H1 (cell line): Measurements from ENCODE around the gene TENT4B. TPM values are rescaled to one million over a fixed set of nuclear protein-coding genes. Genes with fewer than 3 reads are reported as not detected.

Experiments used
- CTCF ChIA-PET: fragments of 300-600 bp; sonication (Branson Sonifier 250); formaldehyde crosslinking; loops from one replicate; lab custom pipeline; 2021; ENCODE audit not compliant: partially characterized antibody; lab: Charles Lee
- POLR2A ChIA-PET: fragments of 300-600 bp; sonication (Branson Sonifier 250); formaldehyde crosslinking; loops from one replicate; lab custom pipeline; 2021; ENCODE audit warnings: inconsistent platforms; ENCODE audit not compliant: partially characterized antibody; lab: Charles Lee
- DNase-seq, 2 experiments: peaks; one replicate each; pipeline versions ENCODE4 v3.0.0 to v3.0.0-alpha.2; 2010 to 2022; ENCODE audit warnings: low spot score in 2 of 2, low read depth in 1 of 2, mixed read lengths in 1 of 2
- FAIRE-seq: peaks from 2 replicates; lab custom pipeline; 2011; peaks lifted over from hg19 to GRCh38; lab: Jason Lieb, UNC
- H2AFZ ChIP-seq: 2 replicates; pipeline ENCODE4 v1.8.1; 2012; ENCODE audit warnings: low read length, inconsistent platforms
- H2AK5ac ChIP-seq: 2 replicates; pipeline ENCODE4 v1.6.1; 2013; ENCODE audit warnings: low read depth, low read length
- H2BK120ac ChIP-seq: replicated peaks from 2 replicates; pipeline ENCODE3; 2013; ENCODE audit warnings: low read depth, low read length, inconsistent platforms
- H2BK12ac ChIP-seq: 2 replicates; pipeline ENCODE4 v1.6.1; 2013; ENCODE audit warnings: low read depth, low read length
- H2BK15ac ChIP-seq: 2 replicates; pipeline ENCODE4 v1.6.1; 2013; ENCODE audit warnings: low read length
- H2BK20ac ChIP-seq: 2 replicates; pipeline ENCODE4 v1.6.1; 2013; ENCODE audit warnings: low read length
- H2BK5ac ChIP-seq: 2 replicates; pipeline ENCODE4 v1.6.1; 2013; ENCODE audit warnings: low read depth, low read length
- H3K14ac ChIP-seq: 2 replicates; pipeline ENCODE4 v1.6.1; 2013; ENCODE audit warnings: inconsistent platforms; ENCODE audit not compliant: insufficient read length
- H3K18ac ChIP-seq: 2 replicates; pipeline ENCODE4 v1.6.1; 2013; ENCODE audit warnings: low read length; ENCODE audit errors: extremely low read depth
- H3K23ac ChIP-seq: 2 replicates; pipeline ENCODE4 v1.6.1; 2013; ENCODE audit warnings: inconsistent platforms; ENCODE audit not compliant: insufficient read length
- H3K23me2 ChIP-seq: 2 replicates; pipeline ENCODE4 v1.6.1; 2013; ENCODE audit warnings: low read depth, low read length
- H3K27ac ChIP-seq: 2 replicates; pipeline ENCODE4 v1.6.1; 2011; ENCODE audit warnings: low read depth, low read length, inconsistent platforms
- H3K27me3 ChIP-seq, 4 experiments: replicated peaks in 1 of 4; 1 replicate in 1 of 4; 2 replicates in 3 of 4; pipeline versions ENCODE4 v1.6.1 to v1.8.1; 2011 to 2013; ENCODE audit warnings: low read length in 3 of 4, mild to moderate bottlenecking in 3 of 4, inconsistent platforms in 2 of 4, mixed read lengths in 2 of 4, moderate library complexity in 1 of 4; ENCODE audit not compliant: control insufficient read depth in 3 of 4, insufficient read depth in 3 of 4; ENCODE audit errors: extremely low read depth in 1 of 4
- H3K36me3 ChIP-seq, 4 experiments: 2 replicates each; pipeline versions ENCODE4 v1.6.1 to v1.8.1; 2011 to 2013; ENCODE audit warnings: mild to moderate bottlenecking in 4 of 4, low read length in 3 of 4, moderate library complexity in 2 of 4, control low read depth in 1 of 4, inconsistent platforms in 1 of 4; ENCODE audit not compliant: insufficient read depth in 4 of 4, control insufficient read depth in 2 of 4
- H3K4ac ChIP-seq: replicated peaks from 2 replicates; pipeline ENCODE3; 2013; ENCODE audit warnings: low read length, low read depth, mixed read lengths, inconsistent platforms; ENCODE audit not compliant: insufficient read length
- H3K4me1 ChIP-seq, 4 experiments: replicated peaks in 1 of 4; 1 replicate in 1 of 4; 2 replicates in 3 of 4; pipeline versions ENCODE4 v1.6.1 to v1.8.1; 2011 to 2013; ENCODE audit warnings: low read length in 3 of 4, inconsistent platforms in 2 of 4, mixed read lengths in 1 of 4; ENCODE audit not compliant: insufficient read depth in 4 of 4, control insufficient read depth in 3 of 4
- H3K4me2 ChIP-seq, 2 experiments: 2 replicates each; pipeline versions ENCODE4 v1.6.1 to v1.8.1; 2011 to 2013; ENCODE audit warnings: low read depth in 2 of 2, low read length in 2 of 2, control low read depth in 1 of 2, inconsistent platforms in 1 of 2, mild to moderate bottlenecking in 1 of 2; ENCODE audit not compliant: insufficient read depth in 1 of 2
- H3K4me3 ChIP-seq, 4 experiments: fragments of 200-600, 300-600 bp in 1 of 4; sonication (generic), shearing (Covaris generic), sonication (Bioruptor Twin) in 1 of 4; 2 replicates each; pipeline versions ENCODE4 v1.5.1 to v1.8.1; 2011 to 2016; ENCODE audit warnings: low read length in 4 of 4, low read depth in 3 of 4, control low read depth in 2 of 4, inconsistent platforms in 2 of 4, mild to moderate bottlenecking in 2 of 4, mixed read lengths in 1 of 4, moderate library complexity in 1 of 4; ENCODE audit not compliant: insufficient read depth in 2 of 4; ENCODE audit errors: extremely low read depth in 1 of 4
- H3K56ac ChIP-seq: replicated peaks from 2 replicates; pipeline ENCODE3; 2013; ENCODE audit warnings: low read depth, mild to moderate bottlenecking, mixed read lengths, low read length, inconsistent platforms; ENCODE audit not compliant: insufficient read length
- H3K79me1 ChIP-seq: 2 replicates; pipeline ENCODE4 v1.6.1; 2013; ENCODE audit warnings: low read depth, low read length, control low read depth
- H3K79me2 ChIP-seq, 2 experiments: 2 replicates each; pipeline versions ENCODE4 v1.6.1 to v1.8.1; 2012 to 2013; ENCODE audit warnings: low read length in 2 of 2, mild to moderate bottlenecking in 2 of 2, inconsistent platforms in 1 of 2; ENCODE audit not compliant: insufficient read depth in 2 of 2, control insufficient read depth in 1 of 2
- H3K9ac ChIP-seq, 4 experiments: replicated peaks in 1 of 4; 1 replicate in 1 of 4; 2 replicates in 3 of 4; pipeline versions ENCODE4 v1.6.1 to v1.8.1; 2011 to 2013; ENCODE audit warnings: low read depth in 3 of 4, low read length in 3 of 4, control low read depth in 2 of 4, mild to moderate bottlenecking in 2 of 4, moderate library complexity in 2 of 4, inconsistent platforms in 1 of 4; ENCODE audit errors: extremely low read depth in 1 of 4
- H3K9me3 ChIP-seq, 2 experiments: 2 replicates each; pipeline versions ENCODE4 v1.6.1 to v1.8.1; 2012 to 2013; ENCODE audit warnings: mild to moderate bottlenecking in 2 of 2, moderate library complexity in 2 of 2, control low read depth in 1 of 2, inconsistent platforms in 1 of 2, low read depth in 1 of 2, low read length in 1 of 2, mixed read lengths in 1 of 2; ENCODE audit not compliant: insufficient read depth in 2 of 2
- H4K20me1 ChIP-seq, 2 experiments: replicated peaks in 1 of 2; 2 replicates each; pipeline versions ENCODE3 to v1.8.1; 2011 to 2013; ENCODE audit warnings: inconsistent platforms in 2 of 2, low read length in 2 of 2, mild to moderate bottlenecking in 1 of 2; ENCODE audit not compliant: insufficient read depth in 2 of 2, control insufficient read depth in 1 of 2
- H4K5ac ChIP-seq: 2 replicates; pipeline ENCODE4 v1.6.1; 2013; ENCODE audit warnings: low read length, low read depth, mixed read lengths, inconsistent platforms; ENCODE audit not compliant: insufficient read length
- H4K8ac ChIP-seq: 2 replicates; pipeline ENCODE4 v1.8.0; 2013; ENCODE audit warnings: mild to moderate bottlenecking, moderate library complexity, low read length, inconsistent platforms; ENCODE audit not compliant: insufficient read depth; ENCODE audit errors: extremely low read depth
- H4K91ac ChIP-seq: replicated peaks from 2 replicates; pipeline ENCODE3; 2013; ENCODE audit warnings: low read length, mixed read lengths, inconsistent platforms; ENCODE audit not compliant: insufficient read length
- EGR1 ChIP-seq: IDR thresholded peaks from 2 replicates; pipeline ENCODE4 v1.6.1; 2011; ENCODE audit warnings: low read depth, low read length, borderline replicate concordance
- RAD21 ChIP-seq, 2 experiments: IDR thresholded peaks in 1 of 2; conservative IDR thresholded peaks in 1 of 2; 2 replicates each; pipeline ENCODE4 v1.6.1; 2011; ENCODE audit warnings: low read depth in 2 of 2, low read length in 2 of 2, improper control_type of control experiment in 1 of 2, inconsistent platforms in 1 of 2, mild to moderate bottlenecking in 1 of 2, moderate library complexity in 1 of 2
- WGBS, 2 experiments: shearing (Covaris generic) in 1 of 2; methylation state at CpG; one replicate each; pipeline versions ENCODE4 v1.1.6 to v1.1.7; 2013 to 2015; ENCODE audit warnings: low lambda C conversion rate in 2 of 2, mixed read lengths in 2 of 2, inconsistent platforms in 1 of 2, low coverage in 1 of 2, missing lambda C conversion rate in 1 of 2; ENCODE audit not compliant: insufficient replicate concordance in 2 of 2, insufficient coverage in 1 of 2, insufficient read length in 1 of 2; ENCODE audit errors: extremely low coverage in 1 of 2, missing lambda C conversion rate in 1 of 2; 5-methylcytosine and 5-hydroxymethylcytosine counted together
- polyA plus RNA-seq, 7 experiments: library from polyadenylated mRNA; depleted of rRNA in 3 of 7; stranded (reverse) in 5 of 7; unstranded in 2 of 7; fragments of >200 nt in 5 of 7; fragments of 200-250 nt in 2 of 7; gene quantifications; 1 replicate in 5 of 7; 2 replicates in 1 of 7; 4 replicates in 1 of 7; pipeline versions ENCODE4 v1.2.1 to v1.2.3, GENCODE V29; 2011 to 2013; ENCODE audit warnings: missing spikeins in 2 of 7, mixed read lengths in 2 of 7
- total RNA-seq: library from RNA; stranded (reverse); fragmentation: NEBNext Ultra II Directional; extraction: Animal tissue kit (Norgen Biotek cat#: 25700); gene quantifications from 2 replicates; pipeline ENCODE4 v1.2.1, GENCODE V29; 2021

The TENT4B gene
- total and polyA plus RNA-seq, 2 of the 8 experiments (the other 6 are each of a cell fraction or from before 2014, with no cell fraction given) = 4.2 to 15.7 TPM

DNA sequence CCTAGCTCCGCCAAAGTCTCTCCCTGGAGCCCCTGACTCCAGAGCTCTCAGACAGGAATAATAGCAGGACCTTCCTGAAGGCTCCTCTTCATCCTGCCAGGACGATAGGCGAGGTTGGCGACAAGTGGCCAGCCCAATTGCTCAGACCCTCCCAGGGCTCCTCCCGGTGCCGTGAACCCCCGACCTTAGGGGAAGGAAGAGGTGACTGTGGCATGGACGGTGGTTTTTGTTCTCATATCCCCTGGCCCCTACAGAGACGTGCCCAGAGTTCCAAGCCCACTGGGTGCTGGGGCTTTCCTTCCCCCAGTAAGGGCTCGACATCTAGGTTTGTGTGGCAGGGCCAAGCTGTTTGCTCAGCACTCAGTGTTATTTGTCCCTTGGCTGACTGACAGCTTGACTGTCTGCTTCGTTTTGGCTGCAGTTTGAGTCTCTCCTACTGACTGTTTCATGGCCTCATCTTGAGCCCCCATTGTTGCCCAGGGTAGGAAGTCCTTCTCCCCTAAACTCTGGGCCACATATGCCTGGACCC is 108.7 kb downstream of the TENT4B start:
- Histone ChIP-seq H3K4me3 (no peak overlapping the region), H3K18ac (no peak overlapping the region), H3K27me3 (no peaks in the 10 kb centered on the region), H3K4ac (no peak overlapping the region), H2BK5ac (no peak overlapping the region), H2BK120ac (no peak overlapping the region), H2AFZ (no peak overlapping the region), H3K27ac (no peak overlapping the region), H3K14ac (no peak overlapping the region), H3K56ac (no peak overlapping the region), H4K5ac (no peak overlapping the region), H4K8ac (peak overlapping the region; percentile 76; the same call in 1 of the 2 replicates), H4K20me1 (no peaks in the 10 kb centered on the region), H3K9ac (no peak overlapping the region), H3K36me3 (no peaks in the 10 kb centered on the region), H3K4me2 (no peak overlapping the region), H2BK15ac (no peak overlapping the region), H3K4me1 (peaks cover 0 to 13% (median 7%) of the 10 kb centered on the region in 4 experiments; a peak in 6 of 7 replicates), H2BK20ac (no peak overlapping the region), H3K23me2 (no peaks in the 10 kb centered on the region), H3K23ac (no peak overlapping the region), H3K79me2 (no peaks in the 10 kb centered on the region), H3K9me3 (no peaks in the 10 kb centered on the region), H3K79me1 (no peaks in the 10 kb centered on the region; the same call in 1 of the 2 replicates), H2BK12ac (0 out of 2 replicates have a peak overlapping the region, but pooled peaks have one; percentile 50), H2AK5ac (no peak overlapping the region), H4K91ac (no peak overlapping the region)
- 90% methylated on average over 11 of the region's 11 CpGs; no CpG with 5 or more reads in 1 of the 2 experiments for WGBS, 2 experiments
- FAIRE-seq (no peak), DNase-seq (no peak)
- POLR2A ChIA-PET = interaction anchor here (1.5 kb wide), 1 partner anchor 48 kb away, joined by 5 read pairs; no protein-coding TSS in a partner anchor
- CTCF ChIA-PET = interaction anchor here (0.7 to 1.4 kb wide), 3 partner anchors 48 to 1351 kb away, joined by 3 to 4 read pairs (median 3); no protein-coding TSS in a partner anchor
- TF ChIP-seq RAD21 (IDR thresholded peaks at IDR 0.05 in 1 of 2, conservative IDR thresholded peaks at IDR 0.05 in 1 of 2; ENCODE audit: low read depth in 2 of 2, low read length in 2 of 2) (no peak), EGR1 (no peak)
